ENCODE data around the gene ZNG1A. TPM values are rescaled to one million over a fixed set of nuclear protein-coding genes. Genes with fewer than 3 reads are reported as not detected.
A peak's percentile ranks its signal among the peaks of the same experiment; 100 is the strongest.
"Not testable (repeated sequence)": the region's sequence is repeated elsewhere in the genome, so short reads cannot be mapped to it uniquely, and the experiment has no call there.

Gene ZNG1A
- total and polyA plus RNA-seq, 2 donors (not counting 1 experiment from before 2014, with no cell fraction given), result 14.0 to 59.9 TPM

DNA sequence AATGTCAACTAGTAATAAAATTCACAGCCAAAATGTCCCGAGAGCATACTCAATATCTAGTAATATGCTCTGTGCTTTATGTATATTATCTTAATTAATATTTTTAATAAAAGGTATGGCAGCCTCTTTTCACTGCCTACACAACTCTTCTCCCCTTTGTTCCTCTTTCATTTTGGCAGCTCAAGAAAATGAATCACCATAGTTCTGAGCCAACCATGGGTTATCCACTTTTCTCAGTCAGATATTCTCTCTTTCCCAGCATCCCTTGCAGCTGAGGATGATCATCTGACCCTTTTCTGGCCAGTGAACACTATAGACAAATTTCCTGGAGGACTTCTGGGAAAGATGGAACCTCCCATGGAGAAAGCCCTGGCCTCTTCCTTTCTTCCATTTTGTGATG lies 27.6 kb upstream of the ZNG1A start:
- Histone ChIP-seq H3K4me2 (replicated peaks; ENCODE audit: low read depth, low read length, poor library complexity, severe bottlenecking) (no peak overlapping the region), H4K20me1 (ENCODE audit: control insufficient read depth, insufficient read depth, low read length, poor library complexity, severe bottlenecking) (no peaks in the 10 kb centered on the region), H3K4me1 (ENCODE audit: control insufficient read depth in 2 of 2, insufficient read depth in 2 of 2, low read length in 2 of 2) (no peaks in the 10 kb centered on the region), H3K27me3 (replicated peaks in 1 of 4; ENCODE audit: control extremely low read depth in 1 of 4, control insufficient read depth in 3 of 4, insufficient read depth in 4 of 4, low read length in 3 of 4) (no peaks in the 10 kb centered on the region), H2AFZ (ENCODE audit: insufficient read depth, low read depth, low read length, poor library complexity, severe bottlenecking) (no peak overlapping the region), H3K36me3 (replicated peaks in 1 of 2; ENCODE audit: control extremely low read depth in 1 of 2, control insufficient read depth in 1 of 2, extremely low read depth in 1 of 2, insufficient read depth in 2 of 2, low read length in 1 of 2) (no peaks in the 10 kb centered on the region), H3K27ac (ENCODE audit: low read length in 2 of 2) (no peak overlapping the region), H3K4me3 (ENCODE audit: control extremely low read depth in 1 of 5, extremely low read depth in 1 of 5, insufficient read depth in 1 of 5, low read depth in 2 of 5, low read length in 4 of 5) (no peak overlapping the region), H3K9me3 (ENCODE audit: control extremely low read depth in 1 of 3, control insufficient read depth in 2 of 3, insufficient read depth in 1 of 3, low read length in 2 of 3) (no peaks in the 10 kb centered on the region), H3K9ac (ENCODE audit: low read length) (no peak overlapping the region), H3K79me2 (ENCODE audit: control insufficient read depth, insufficient read depth, low read length) (no peaks in the 10 kb centered on the region)
- H3K9me3 Mint-ChIP-seq (ENCODE audit: insufficient read depth), result no peaks in the 10 kb centered on the region
- WGBS (ENCODE audit: insufficient coverage), result no CpG with 5 or more reads among the region's 1 CpG
- intact Hi-C loops (cut with micrococcal nuclease), result no loop called here
- CTCF ChIA-PET, result interaction anchor here (1.4 kb wide), 1 partner anchor 17 kb away, joined by 3 read pairs; no protein-coding TSS in a partner anchor
- DNase-seq, result no peak
- H3K4me1 Mint-ChIP-seq, result no peaks in the 10 kb centered on the region
- H3K27me3 Mint-ChIP-seq, result no peaks in the 10 kb centered on the region
- no peak overlapping the region for H3K27ac Mint-ChIP-seq
- no peak for ATAC-seq (ENCODE audit: low read depth)
- POLR2A ChIA-PET, result no interaction called here
- no peak overlapping the region for H3K4me3 Mint-ChIP-seq
- no peak for TF ChIP-seq CTCF (IDR thresholded peaks at IDR 0.05)
- no peak for TF ChIP-seq EZH2 (IDR thresholded peaks at IDR 0.05; ENCODE audit: borderline replicate concordance, insufficient read depth, low read depth, low read length, poor library complexity, severe bottlenecking)

GRCh38 chr9:199601-200000 lies 20.7 kb upstream of the ZNG1A start:
- H3K9ac ChIP-seq (ENCODE audit: low read length); intact Hi-C loops (cut with micrococcal nuclease); H3K79me2 ChIP-seq (ENCODE audit: control insufficient read depth, insufficient read depth, low read length); H3K36me3 ChIP-seq (replicated peaks in 1 of 2; ENCODE audit: control extremely low read depth in 1 of 2, control insufficient read depth in 1 of 2, extremely low read depth in 1 of 2, insufficient read depth in 2 of 2, low read length in 1 of 2); CTCF ChIA-PET; H3K4me1 Mint-ChIP-seq; H3K27ac Mint-ChIP-seq; H3K27ac ChIP-seq (ENCODE audit: low read length in 2 of 2); H3K27me3 ChIP-seq (replicated peaks in 1 of 4; ENCODE audit: control extremely low read depth in 1 of 4, control insufficient read depth in 3 of 4, insufficient read depth in 4 of 4, low read length in 3 of 4); H3K4me2 ChIP-seq (replicated peaks; ENCODE audit: low read depth, low read length, poor library complexity, severe bottlenecking); H3K4me3 ChIP-seq (ENCODE audit: control extremely low read depth in 1 of 5, extremely low read depth in 1 of 5, insufficient read depth in 1 of 5, low read depth in 2 of 5, low read length in 4 of 5); H3K4me1 ChIP-seq (ENCODE audit: control insufficient read depth in 2 of 2, insufficient read depth in 2 of 2, low read length in 2 of 2); H4K20me1 ChIP-seq (ENCODE audit: control insufficient read depth, insufficient read depth, low read length, poor library complexity, severe bottlenecking); DNase-seq; H3K27me3 Mint-ChIP-seq; H3K9me3 Mint-ChIP-seq (ENCODE audit: insufficient read depth); ATAC-seq (ENCODE audit: low read depth); H3K9me3 ChIP-seq (ENCODE audit: control extremely low read depth in 1 of 3, control insufficient read depth in 2 of 3, insufficient read depth in 1 of 3, low read length in 2 of 3); H2AFZ ChIP-seq (ENCODE audit: insufficient read depth, low read depth, low read length, poor library complexity, severe bottlenecking); POLR2A ChIA-PET; H3K4me3 Mint-ChIP-seq: not testable (repeated sequence)
- WGBS (ENCODE audit: insufficient coverage), result no CpG with 5 or more reads among the region's 1 CpG

DNA sequence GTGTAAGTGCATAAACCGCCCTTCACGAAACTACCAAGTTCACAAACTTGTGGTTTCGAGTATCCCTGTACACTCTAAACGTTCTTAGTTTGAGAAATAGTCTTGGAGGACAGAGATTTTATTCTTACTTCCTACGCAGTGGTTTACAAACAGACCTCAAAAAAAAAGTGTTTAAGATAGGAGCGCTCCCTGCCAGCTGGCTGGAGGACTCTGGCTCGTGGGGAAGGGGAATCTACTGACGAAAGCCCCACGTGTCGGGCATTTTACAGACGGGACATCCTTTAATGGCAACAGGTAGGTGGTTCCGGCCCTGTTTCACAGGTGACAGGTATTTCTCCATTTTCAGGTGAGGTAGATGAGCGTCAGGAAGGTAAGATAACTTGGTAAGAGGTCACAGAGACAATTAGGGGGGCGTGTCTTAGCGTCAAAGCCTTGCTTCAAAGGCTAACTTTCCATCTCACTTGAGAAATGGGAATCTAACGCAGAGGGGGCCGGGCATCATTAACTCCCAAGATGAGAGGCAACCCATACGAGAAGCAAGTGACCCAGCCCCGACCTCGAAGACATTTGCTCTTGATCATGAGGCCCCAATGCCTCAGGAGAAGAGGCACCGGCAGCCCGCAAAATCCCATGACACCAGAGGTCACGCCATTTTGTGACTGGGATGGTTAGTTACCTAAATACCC lies 573 bp downstream of the ZNG1A start:
- H3K27ac Mint-ChIP-seq, result peak overlapping the region; percentile 87

More for the DNA sequence above, 573 bp downstream of the ZNG1A start:
- H3K4me1 Mint-ChIP-seq, result peaks cover 15% of the 10 kb centered on the region
- H3K9me3 Mint-ChIP-seq (ENCODE audit: insufficient read depth); H3K36me3 ChIP-seq (replicated peaks in 1 of 2; ENCODE audit: control extremely low read depth in 1 of 2, control insufficient read depth in 1 of 2, extremely low read depth in 1 of 2, insufficient read depth in 2 of 2, low read length in 1 of 2); ATAC-seq (ENCODE audit: low read depth); POLR2A ChIA-PET; H3K9me3 ChIP-seq (ENCODE audit: control extremely low read depth in 1 of 3, control insufficient read depth in 2 of 3, insufficient read depth in 1 of 3, low read length in 2 of 3); H3K4me2 ChIP-seq (replicated peaks; ENCODE audit: low read depth, low read length, poor library complexity, severe bottlenecking); H3K79me2 ChIP-seq (ENCODE audit: control insufficient read depth, insufficient read depth, low read length); H3K27me3 Mint-ChIP-seq; H4K20me1 ChIP-seq (ENCODE audit: control insufficient read depth, insufficient read depth, low read length, poor library complexity, severe bottlenecking); H3K9ac ChIP-seq (ENCODE audit: low read length); H3K4me1 ChIP-seq (ENCODE audit: control insufficient read depth in 2 of 2, insufficient read depth in 2 of 2, low read length in 2 of 2); H3K27me3 ChIP-seq (replicated peaks in 1 of 4; ENCODE audit: control extremely low read depth in 1 of 4, control insufficient read depth in 3 of 4, insufficient read depth in 4 of 4, low read length in 3 of 4); H2AFZ ChIP-seq (ENCODE audit: insufficient read depth, low read depth, low read length, poor library complexity, severe bottlenecking); CTCF ChIA-PET: not testable (repeated sequence)
- H3K4me3 Mint-ChIP-seq, result peak overlapping the region; percentile 90
- intact Hi-C loops (cut with micrococcal nuclease), result loop anchor here (5.0 kb wide), 2 partner anchors 94 to 129 kb away; no protein-coding TSS in a partner anchor
- peak; percentile 28 for DNase-seq
- peak overlapping the region in 3 of 5 experiments; percentile 21 to 37 (median 34) for H3K4me3 ChIP-seq (ENCODE audit: control extremely low read depth in 1 of 5, extremely low read depth in 1 of 5, insufficient read depth in 1 of 5, low read depth in 2 of 5, low read length in 4 of 5)
- 0% methylated on average over 1 of the region's 23 CpGs for WGBS (ENCODE audit: insufficient coverage)
- peak overlapping the region in 1 of 2 donors; percentile 41 for H3K27ac ChIP-seq (ENCODE audit: low read length in 2 of 2)
